HG03469 (cell line): Measurements from ENCODE around the gene GLB1L2.

Source experiments
- ATAC-seq: cut with Tn5 transposase; IDR thresholded peaks from one replicate; pipeline ENCODE4 v1.9.1; 2021; ENCODE audit warnings: mild to moderate bottlenecking, moderate library complexity, moderate number of reproducible peaks; ENCODE audit not compliant: unreplicated experiment

Gene GLB1L2

GRCh38 chr11:134364261-134364660, 32.5 kb downstream of the GLB1L2 start:
- no peak for ATAC-seq

DNA sequence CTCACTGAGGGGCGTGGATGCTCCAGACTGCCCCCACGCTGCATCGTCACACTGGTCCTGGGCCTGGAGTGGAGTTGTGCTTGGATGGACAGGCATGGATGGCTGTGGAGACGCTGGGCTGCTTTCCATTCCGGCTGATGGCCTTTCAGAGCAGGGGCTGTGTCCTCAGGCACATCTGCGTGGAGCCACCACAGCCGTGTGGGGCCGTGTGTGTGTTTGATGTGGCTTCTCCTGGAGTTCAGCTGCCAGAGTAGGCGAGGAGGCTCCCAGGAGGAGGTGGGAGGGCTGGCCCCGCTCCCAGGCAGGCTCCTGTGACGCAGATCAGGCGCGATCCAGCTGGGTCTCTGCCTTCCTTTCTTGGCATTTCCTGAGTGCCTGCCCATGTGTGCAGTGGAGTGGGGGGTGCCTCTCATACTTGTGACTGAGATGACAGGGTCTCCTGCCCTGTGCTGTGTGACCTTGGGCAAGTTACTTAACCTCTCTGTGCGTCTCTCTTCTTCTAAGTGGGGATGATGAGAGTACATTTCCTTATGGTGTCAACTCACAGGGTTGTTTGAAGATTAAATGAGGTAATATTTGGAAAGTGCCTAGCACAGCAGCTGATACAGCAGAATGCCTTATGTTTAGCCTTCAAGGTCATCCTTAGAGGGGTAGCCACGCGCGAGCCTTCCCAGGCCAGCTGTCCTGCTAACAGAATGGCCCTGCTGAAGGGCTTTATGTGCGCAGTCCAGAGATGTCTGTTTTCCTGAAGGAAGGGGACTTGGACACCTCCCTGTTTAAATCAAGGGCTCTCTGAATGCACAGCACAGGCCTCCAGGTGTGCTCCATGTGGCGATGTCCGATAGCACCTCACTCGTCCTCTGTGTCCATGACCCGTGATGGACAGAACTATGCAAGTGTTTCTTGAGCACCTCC, 33.5 kb downstream of the GLB1L2 start:
- no peak for ATAC-seq

- no peak for ATAC-seq
Measured at GRCh38 chr11:134366254-134366653, 34.5 kb downstream of the GLB1L2 start.

DNA sequence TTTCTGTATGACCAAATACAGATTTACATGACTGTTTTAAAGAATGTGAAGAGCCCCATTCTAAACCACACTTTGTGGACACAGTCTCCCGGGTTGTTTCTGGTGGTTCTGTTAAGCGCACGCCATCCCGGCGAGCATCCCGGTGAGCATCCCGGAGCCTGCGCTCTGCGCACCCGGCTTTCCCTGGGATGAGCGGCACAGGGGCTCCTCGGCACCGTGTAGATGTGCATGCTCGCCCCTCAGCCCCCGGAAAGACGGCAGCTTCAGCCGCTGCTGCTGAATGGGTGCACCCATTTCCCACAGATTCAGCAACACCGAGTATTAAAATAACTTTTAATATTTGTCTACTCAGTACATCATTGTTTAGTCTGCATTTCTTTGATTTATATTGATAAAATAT, 36.0 kb downstream of the GLB1L2 start:
- no peak for ATAC-seq

- ATAC-seq = no peak
Measured at GRCh38 chr11:134369656-134370525, 38.1 kb downstream of the GLB1L2 start.

GRCh38 chr11:134370526-134371435, 39.0 kb downstream of the GLB1L2 start:
- no peak for ATAC-seq

DNA sequence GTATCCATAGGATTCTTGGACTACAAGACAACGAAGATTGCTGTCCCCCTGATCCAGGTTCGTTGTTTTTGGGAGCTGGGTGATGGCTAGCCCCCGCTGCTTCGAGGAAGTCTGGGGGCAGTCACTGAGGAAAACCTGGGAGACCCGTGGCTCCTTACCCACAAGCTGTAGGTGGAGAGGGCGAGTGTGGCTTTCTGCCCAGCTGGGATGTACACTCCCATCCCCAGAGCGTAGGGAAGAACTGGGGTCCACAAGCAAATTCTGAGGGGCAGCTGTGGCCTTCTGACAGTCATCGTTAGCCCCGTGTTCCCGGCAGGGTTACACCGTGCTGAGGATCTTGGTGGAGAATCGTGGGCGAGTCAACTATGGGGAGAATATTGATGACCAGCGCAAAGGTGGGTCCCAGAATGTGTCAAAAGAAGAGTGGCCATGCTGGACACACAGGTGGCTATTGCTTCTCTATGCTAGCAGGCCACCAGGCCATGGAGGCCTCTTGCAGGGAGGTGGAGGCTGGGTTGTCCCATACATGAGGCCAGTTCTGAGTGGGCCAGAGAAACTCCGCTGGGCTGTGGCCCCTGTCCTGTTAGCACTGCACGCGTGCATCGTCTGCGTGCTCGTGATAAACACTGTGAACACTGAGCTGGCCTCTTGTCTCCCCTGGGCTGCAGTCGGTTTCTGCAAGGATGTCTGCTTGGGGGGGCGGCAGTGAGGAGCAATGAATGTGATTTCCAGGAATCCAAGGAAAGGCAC, 39.8 kb downstream of the GLB1L2 start:
- no peak for ATAC-seq

- ATAC-seq = no peak
Measured at GRCh38 chr11:134372536-134372935, 40.7 kb downstream of the GLB1L2 start.

DNA sequence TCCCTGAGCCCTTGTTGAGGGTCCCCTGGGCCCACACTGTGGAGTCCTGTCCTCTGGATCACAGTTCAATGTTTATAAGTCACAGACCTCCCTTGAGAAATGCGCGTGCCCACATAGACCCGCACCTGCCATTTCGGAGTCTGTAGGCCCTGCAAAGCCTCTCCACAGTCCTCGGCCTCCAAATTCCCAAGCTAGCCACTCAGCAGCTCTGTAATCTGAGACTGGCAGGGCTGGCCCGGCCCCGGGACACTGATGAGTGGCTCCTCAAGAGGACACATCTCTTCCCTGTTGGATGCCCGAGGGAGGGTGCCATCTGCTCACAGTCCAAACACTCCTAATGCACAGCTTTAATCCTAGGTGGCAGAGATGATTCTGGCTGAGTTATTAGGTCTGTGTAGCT, 41.2 kb downstream of the GLB1L2 start:
- ATAC-seq = no peak

DNA sequence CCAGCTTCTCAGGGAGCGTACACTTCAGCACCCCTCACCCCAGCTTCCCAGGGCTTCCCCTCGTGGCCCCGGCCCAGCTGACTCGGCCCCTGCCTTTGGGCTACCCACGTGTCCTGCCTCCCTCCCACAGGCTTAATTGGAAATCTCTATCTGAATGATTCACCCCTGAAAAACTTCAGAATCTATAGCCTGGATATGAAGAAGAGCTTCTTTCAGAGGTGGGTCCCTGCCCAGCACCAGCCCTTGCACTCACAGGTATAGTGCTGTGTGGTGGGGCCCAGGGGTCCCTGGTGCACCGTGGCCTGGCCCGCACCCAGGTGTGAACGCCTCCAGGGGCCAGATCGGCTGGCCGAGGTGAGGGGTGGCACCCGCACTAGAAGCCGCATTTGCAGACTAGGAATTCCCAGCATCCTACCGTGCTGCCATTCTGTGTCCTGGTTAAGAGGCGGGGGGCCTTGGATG, 41.8 kb downstream of the GLB1L2 start:
- no peak for ATAC-seq

DNA sequence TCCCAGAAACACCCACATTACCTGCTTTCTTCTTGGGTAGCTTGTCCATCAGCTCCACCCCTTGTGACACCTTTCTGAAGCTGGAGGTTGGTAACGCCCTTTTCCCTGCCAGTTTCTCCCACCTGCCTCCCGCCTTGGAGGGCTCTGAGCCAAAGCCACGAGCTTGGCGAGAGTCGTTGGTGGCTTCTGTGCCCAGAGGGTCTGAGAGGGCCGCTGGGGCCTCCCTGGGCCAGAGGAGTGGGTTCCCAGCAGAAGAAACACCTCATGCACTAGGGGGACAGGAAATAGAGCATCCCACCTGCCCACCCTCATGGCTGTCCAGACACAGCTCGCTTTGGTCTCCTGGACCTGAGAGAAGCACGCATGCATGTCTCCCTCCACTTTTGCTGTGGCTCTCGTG, 42.4 kb downstream of the GLB1L2 start:
- no peak for ATAC-seq

GRCh38 chr11:134374891-134375550, 43.2 kb downstream of the GLB1L2 start:
- no peak for ATAC-seq

GRCh38 chr11:134376150-134376921, 44.5 kb downstream of the GLB1L2 start:
- no peak for ATAC-seq

GRCh38 chr11:134377876-134378275, 46.1 kb downstream of the GLB1L2 start:
- no peak for ATAC-seq

DNA sequence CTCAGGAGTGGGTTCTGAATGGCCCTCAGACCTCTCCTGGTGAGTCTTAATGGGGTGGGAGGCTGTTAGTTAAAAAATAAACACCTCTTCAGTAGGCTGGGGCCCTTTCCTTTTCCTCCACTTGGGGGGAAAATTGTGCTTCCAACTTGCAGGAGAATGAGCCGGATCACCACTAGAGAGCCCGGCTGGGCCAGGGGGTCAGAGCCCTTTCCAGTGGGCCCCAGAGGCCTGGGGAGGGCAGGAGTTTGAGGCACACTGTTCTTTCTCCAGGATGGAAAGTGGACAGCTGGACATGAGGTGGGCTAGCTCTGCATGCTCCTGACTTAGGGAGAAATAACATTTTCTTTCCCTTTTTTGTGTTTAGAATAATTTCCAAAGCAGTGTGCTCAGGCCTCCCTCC, 47.5 kb downstream of the GLB1L2 start:
- no peak for ATAC-seq

- ATAC-seq = no peak
Measured at GRCh38 chr11:134380229-134380628, 48.4 kb downstream of the GLB1L2 start.

GRCh38 chr11:134380785-134381184, 49.0 kb downstream of the GLB1L2 start:
- ATAC-seq = no peak

- ATAC-seq = no peak
Measured at GRCh38 chr11:134382257-134382656, 50.5 kb downstream of the GLB1L2 start.

GRCh38 chr11:134382830-134383229, 51.0 kb downstream of the GLB1L2 start:
- ATAC-seq = no peak
